ENCODE results near the gene UBE2Z.

UBE2Z gene

GRCh38 chr17:48905987-48906515 lies 2.2 kb upstream of the UBE2Z start:
- H2AK5ac ChIP-seq (ENCODE audit: low read length) = no peak overlapping the region
- no peak overlapping the region for H4K8ac ChIP-seq (ENCODE audit: low read depth, low read length)
- no peak overlapping the region for H2BK5ac ChIP-seq (ENCODE audit: low read length)
- no peak overlapping the region for H2BK15ac ChIP-seq (replicated peaks; ENCODE audit: low read depth)
- no peaks in the 10 kb centered on the region for H3K27me3 ChIP-seq (ENCODE audit: insufficient read depth, low read length, poor library complexity)
- DNase-seq = no peak
- H3K23ac ChIP-seq (ENCODE audit: low read length) = no peak overlapping the region
- H2BK120ac ChIP-seq (ENCODE audit: low read depth, low read length) = no peak overlapping the region
- H3K79me1 ChIP-seq (ENCODE audit: low read length) = peaks cover 13% of the 10 kb centered on the region
- no peak overlapping the region for H3K9ac ChIP-seq (ENCODE audit: low read length)
- H3K56ac ChIP-seq (ENCODE audit: low read length) = no peak overlapping the region
- H4K5ac ChIP-seq (ENCODE audit: low read length) = no peak overlapping the region
- no peak overlapping the region for H3K18ac ChIP-seq (ENCODE audit: low read length)
- peaks cover 20% of the 10 kb centered on the region for H3K79me2 ChIP-seq (ENCODE audit: control insufficient read depth, insufficient read depth, low read length)
- peaks cover 14% of the 10 kb centered on the region for H3K4me1 ChIP-seq (ENCODE audit: control insufficient read depth, low read depth, low read length)
- H3K36me3 ChIP-seq (ENCODE audit: control insufficient read depth, insufficient read depth, low read length) = peaks cover 6% of the 10 kb centered on the region
- H3K4me2 ChIP-seq (ENCODE audit: low read length) = no peak overlapping the region
- no CpG with 5 or more reads among the region's 9 CpGs for WGBS (ENCODE audit: extremely low coverage, insufficient coverage, low lambda C conversion rate)
- no peak overlapping the region for H3K27ac ChIP-seq (ENCODE audit: low read depth, low read length)
- no peak overlapping the region for H3K4ac ChIP-seq (ENCODE audit: low read depth, low read length)
- no peak overlapping the region for H3K4me3 ChIP-seq (ENCODE audit: low read length)

- Histone ChIP-seq H3K4ac (ENCODE audit: low read depth, low read length) (no peak overlapping the region), H3K36me3 (ENCODE audit: control insufficient read depth, insufficient read depth, low read length) (peaks cover 12% of the 10 kb centered on the region), H3K27me3 (ENCODE audit: insufficient read depth, low read length, poor library complexity) (no peaks in the 10 kb centered on the region), H3K4me1 (ENCODE audit: control insufficient read depth, low read depth, low read length) (peaks cover 15% of the 10 kb centered on the region), H4K5ac (ENCODE audit: low read length) (no peak overlapping the region), H3K23ac (ENCODE audit: low read length) (no peak overlapping the region), H2BK15ac (replicated peaks; ENCODE audit: low read depth) (no peak overlapping the region), H3K27ac (ENCODE audit: low read depth, low read length) (no peak overlapping the region), H3K79me2 (ENCODE audit: control insufficient read depth, insufficient read depth, low read length) (peaks cover 33% of the 10 kb centered on the region), H3K56ac (ENCODE audit: low read length) (peak overlapping the region; percentile 93), H2AK5ac (ENCODE audit: low read length) (no peak overlapping the region), H2BK5ac (ENCODE audit: low read length) (no peak overlapping the region), H3K4me2 (ENCODE audit: low read length) (peak overlapping the region; percentile 49), H4K8ac (ENCODE audit: low read depth, low read length) (no peak overlapping the region), H2BK120ac (ENCODE audit: low read depth, low read length) (no peak overlapping the region), H3K9ac (ENCODE audit: low read length) (peak overlapping the region; percentile 69), H3K79me1 (ENCODE audit: low read length) (peaks cover 22% of the 10 kb centered on the region), H3K4me3 (ENCODE audit: low read length) (peak overlapping the region; percentile 25), H3K18ac (ENCODE audit: low read length) (no peak overlapping the region)
- DNase-seq = peak; percentile 85
- no CpG with 5 or more reads among the region's 2 CpGs for WGBS (ENCODE audit: extremely low coverage, insufficient coverage, low lambda C conversion rate)
Measured at GRCh38 chr17:48907713-48908046, 527 bp upstream of the UBE2Z start.

GRCh38 chr17:48908853-48909394 lies 717 bp downstream of the UBE2Z start:
- Histone ChIP-seq H3K36me3 (ENCODE audit: control insufficient read depth, insufficient read depth, low read length) (peaks cover 19% of the 10 kb centered on the region), H2BK15ac (replicated peaks; ENCODE audit: low read depth) (no peak overlapping the region), H4K5ac (ENCODE audit: low read length) (no peak overlapping the region), H3K23ac (ENCODE audit: low read length) (no peak overlapping the region), H3K9ac (ENCODE audit: low read length) (peak overlapping the region; percentile 95), H3K4me1 (ENCODE audit: control insufficient read depth, low read depth, low read length) (peaks cover 15% of the 10 kb centered on the region), H3K27ac (ENCODE audit: low read depth, low read length) (peak overlapping the region; percentile 99), H2AK5ac (ENCODE audit: low read length) (no peak overlapping the region), H2BK120ac (ENCODE audit: low read depth, low read length) (peak overlapping the region; percentile 98), H3K56ac (ENCODE audit: low read length) (peak overlapping the region; percentile 99), H2BK5ac (ENCODE audit: low read length) (no peak overlapping the region), H3K4me3 (ENCODE audit: low read length) (peak overlapping the region; percentile 92), H3K4me2 (ENCODE audit: low read length) (peak overlapping the region; percentile 68), H3K79me1 (ENCODE audit: low read length) (peaks cover 27% of the 10 kb centered on the region), H4K8ac (ENCODE audit: low read depth, low read length) (peak overlapping the region; percentile 95), H3K79me2 (ENCODE audit: control insufficient read depth, insufficient read depth, low read length) (peaks cover 44% of the 10 kb centered on the region), H3K18ac (ENCODE audit: low read length) (peak overlapping the region; percentile 100), H3K27me3 (ENCODE audit: insufficient read depth, low read length, poor library complexity) (no peaks in the 10 kb centered on the region), H3K4ac (ENCODE audit: low read depth, low read length) (peak overlapping the region; percentile 100)
- DNase-seq = peak; percentile 97
- WGBS (ENCODE audit: extremely low coverage, insufficient coverage, low lambda C conversion rate) = no CpG with 5 or more reads among the region's 36 CpGs

GRCh38 chr17:48909783-48910182 lies 1.6 kb downstream of the UBE2Z start:
- H3K36me3 ChIP-seq (ENCODE audit: control insufficient read depth, insufficient read depth, low read length) = peaks cover 22% of the 10 kb centered on the region
- H3K4me2 ChIP-seq (ENCODE audit: low read length) = peak overlapping the region; percentile 48
- H3K18ac ChIP-seq (ENCODE audit: low read length) = no peak overlapping the region
- no peak overlapping the region for H3K4ac ChIP-seq (ENCODE audit: low read depth, low read length)
- peak overlapping the region; percentile 58 for H3K56ac ChIP-seq (ENCODE audit: low read length)
- H2AK5ac ChIP-seq (ENCODE audit: low read length) = no peak overlapping the region
- no peaks in the 10 kb centered on the region for H3K27me3 ChIP-seq (ENCODE audit: insufficient read depth, low read length, poor library complexity)
- DNase-seq = no peak
- H2BK120ac ChIP-seq (ENCODE audit: low read depth, low read length) = no peak overlapping the region
- no peak overlapping the region for H4K5ac ChIP-seq (ENCODE audit: low read length)
- peaks cover 30% of the 10 kb centered on the region for H3K79me1 ChIP-seq (ENCODE audit: low read length)
- whole genome bisulfite sequencing (ENCODE audit: extremely low coverage, insufficient coverage, low lambda C conversion rate) = no CpG with 5 or more reads among the region's 4 CpGs
- no peak overlapping the region for H3K23ac ChIP-seq (ENCODE audit: low read length)
- H3K9ac ChIP-seq (ENCODE audit: low read length) = peak overlapping the region; percentile 61
- H3K4me3 ChIP-seq (ENCODE audit: low read length) = peak overlapping the region; percentile 10
- peaks cover 15% of the 10 kb centered on the region for H3K4me1 ChIP-seq (ENCODE audit: control insufficient read depth, low read depth, low read length)
- peaks cover 50% of the 10 kb centered on the region for H3K79me2 ChIP-seq (ENCODE audit: control insufficient read depth, insufficient read depth, low read length)
- no peak overlapping the region for H4K8ac ChIP-seq (ENCODE audit: low read depth, low read length)
- H2BK15ac ChIP-seq (replicated peaks; ENCODE audit: low read depth) = no peak overlapping the region
- H2BK5ac ChIP-seq (ENCODE audit: low read length) = no peak overlapping the region
- no peak overlapping the region for H3K27ac ChIP-seq (ENCODE audit: low read depth, low read length)

GRCh38 chr17:48910370-48910769 lies 2.2 kb downstream of the UBE2Z start:
- peak overlapping the region; percentile 58 for H3K56ac ChIP-seq (ENCODE audit: low read length)
- no CpG with 5 or more reads among the region's 2 CpGs for WGBS (ENCODE audit: extremely low coverage, insufficient coverage, low lambda C conversion rate)
- H3K36me3 ChIP-seq (ENCODE audit: control insufficient read depth, insufficient read depth, low read length) = peaks cover 22% of the 10 kb centered on the region

GRCh38 chr17:48912476-48912875 lies 4.3 kb downstream of the UBE2Z start:
- Histone ChIP-seq H3K79me1 (ENCODE audit: low read length) (peaks cover 41% of the 10 kb centered on the region), H3K79me2 (ENCODE audit: control insufficient read depth, insufficient read depth, low read length) (peaks cover 62% of the 10 kb centered on the region), H3K9ac (ENCODE audit: low read length) (no peak overlapping the region), H3K4me1 (ENCODE audit: control insufficient read depth, low read depth, low read length) (peaks cover 15% of the 10 kb centered on the region), H4K5ac (ENCODE audit: low read length) (no peak overlapping the region), H2BK120ac (ENCODE audit: low read depth, low read length) (no peak overlapping the region), H3K18ac (ENCODE audit: low read length) (no peak overlapping the region), H3K56ac (ENCODE audit: low read length) (no peak overlapping the region), H3K4ac (ENCODE audit: low read depth, low read length) (no peak overlapping the region), H2AK5ac (ENCODE audit: low read length) (no peak overlapping the region), H3K36me3 (ENCODE audit: control insufficient read depth, insufficient read depth, low read length) (peaks cover 26% of the 10 kb centered on the region), H3K4me2 (ENCODE audit: low read length) (no peak overlapping the region), H2BK15ac (replicated peaks; ENCODE audit: low read depth) (no peak overlapping the region), H3K27me3 (ENCODE audit: insufficient read depth, low read length, poor library complexity) (no peaks in the 10 kb centered on the region), H2BK5ac (ENCODE audit: low read length) (no peak overlapping the region), H3K4me3 (ENCODE audit: low read length) (no peak overlapping the region), H3K27ac (ENCODE audit: low read depth, low read length) (no peak overlapping the region), H4K8ac (ENCODE audit: low read depth, low read length) (no peak overlapping the region), H3K23ac (ENCODE audit: low read length) (no peak overlapping the region)
- DNase-seq = no peak
- WGBS (ENCODE audit: extremely low coverage, insufficient coverage, low lambda C conversion rate) = no CpG with 5 or more reads among the region's 2 CpGs

More at GRCh38 chr17:48910370-48910769, 2.2 kb downstream of the UBE2Z start:
- H3K79me1 ChIP-seq (ENCODE audit: low read length) = peaks cover 33% of the 10 kb centered on the region
- peak overlapping the region; percentile 48 for H3K4me2 ChIP-seq (ENCODE audit: low read length)
- peak overlapping the region; percentile 61 for H3K9ac ChIP-seq (ENCODE audit: low read length)
- no peak overlapping the region for H4K5ac ChIP-seq (ENCODE audit: low read length)
- H2BK5ac ChIP-seq (ENCODE audit: low read length) = no peak overlapping the region
- peaks cover 55% of the 10 kb centered on the region for H3K79me2 ChIP-seq (ENCODE audit: control insufficient read depth, insufficient read depth, low read length)
- H3K18ac ChIP-seq (ENCODE audit: low read length) = no peak overlapping the region
- no peak overlapping the region for H3K23ac ChIP-seq (ENCODE audit: low read length)
- H3K27me3 ChIP-seq (ENCODE audit: insufficient read depth, low read length, poor library complexity) = no peaks in the 10 kb centered on the region
- no peak overlapping the region for H3K27ac ChIP-seq (ENCODE audit: low read depth, low read length)
- H2BK15ac ChIP-seq (replicated peaks; ENCODE audit: low read depth) = no peak overlapping the region
- H2AK5ac ChIP-seq (ENCODE audit: low read length) = no peak overlapping the region
- no peak overlapping the region for H3K4ac ChIP-seq (ENCODE audit: low read depth, low read length)
- no peak for DNase-seq
- no peak overlapping the region for H2BK120ac ChIP-seq (ENCODE audit: low read depth, low read length)
- no peak overlapping the region for H4K8ac ChIP-seq (ENCODE audit: low read depth, low read length)
- H3K4me1 ChIP-seq (ENCODE audit: control insufficient read depth, low read depth, low read length) = peaks cover 15% of the 10 kb centered on the region
- H3K4me3 ChIP-seq (ENCODE audit: low read length) = no peak overlapping the region

Data from mesendoderm (in vitro differentiated cells).